Measurements from ENCODE around the gene NMNAT3. TPM values are rescaled to one million over a fixed set of nuclear protein-coding genes. Genes with fewer than 3 reads are reported as not detected.

NMNAT3 gene
- total RNA-seq, 2 donors from 2014 or later: 3.0 to 14.1 TPM

GRCh38 chr3:139715166-139715565 is 37.4 kb upstream of the NMNAT3 start:
- Histone ChIP-seq H3K4me3 (no peak overlapping the region), H3K27ac (no peak overlapping the region), H3K36me3 (no peaks in the 10 kb centered on the region), H3K9me3 (no peaks in the 10 kb centered on the region), H3K4me1 (ENCODE audit: control insufficient read depth in 1 of 2, low read depth in 2 of 2) (no peaks in the 10 kb centered on the region), H3K27me3 (replicated peaks; ENCODE audit: insufficient read depth) (no peaks in the 10 kb centered on the region)
- ATAC-seq (ENCODE audit: insufficient number of reproducible peaks, low FRiP score, low read depth): no peak
- no peak for TF ChIP-seq CTCF (IDR thresholded peaks at IDR 0.05)
- no peak for DNase-seq (ENCODE audit: low spot score)

DNA sequence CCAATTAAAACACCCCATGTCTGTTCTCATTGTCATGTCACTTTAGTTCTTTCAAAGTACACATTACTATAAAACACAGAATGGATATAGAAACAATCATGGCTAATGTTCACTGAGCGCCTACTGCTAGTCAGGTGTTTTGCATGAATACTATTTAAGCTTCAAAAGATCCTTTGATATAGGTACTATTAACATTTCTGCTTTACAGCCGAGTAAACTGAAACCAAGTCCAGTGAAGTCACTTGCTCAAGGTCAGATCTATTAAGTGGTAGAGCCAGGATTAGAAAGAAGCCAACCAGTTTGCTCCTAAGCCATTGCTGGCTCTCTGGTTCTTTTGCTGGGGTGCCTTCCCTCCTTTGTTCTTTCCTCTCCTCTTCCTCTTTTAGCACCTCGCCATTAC is 32.4 kb upstream of the NMNAT3 start:
- DNase-seq (ENCODE audit: low spot score) (no peak), ATAC-seq (ENCODE audit: insufficient number of reproducible peaks, low FRiP score, low read depth) (no peak)
- Histone ChIP-seq H3K27ac (no peak overlapping the region), H3K9me3 (no peaks in the 10 kb centered on the region), H3K4me3 (no peak overlapping the region), H3K36me3 (no peaks in the 10 kb centered on the region), H3K27me3 (replicated peaks; ENCODE audit: insufficient read depth) (no peaks in the 10 kb centered on the region), H3K4me1 (ENCODE audit: control insufficient read depth in 1 of 2, low read depth in 2 of 2) (no peaks in the 10 kb centered on the region)
- TF ChIP-seq CTCF (IDR thresholded peaks at IDR 0.05): no peak

- Histone ChIP-seq H3K36me3 (no peaks in the 10 kb centered on the region), H3K27me3 (replicated peaks; ENCODE audit: insufficient read depth) (no peaks in the 10 kb centered on the region), H3K4me1 (ENCODE audit: control insufficient read depth in 1 of 2, low read depth in 2 of 2) (no peaks in the 10 kb centered on the region), H3K9me3 (no peaks in the 10 kb centered on the region), H3K27ac (no peak overlapping the region), H3K4me3 (no peak overlapping the region)
- TF ChIP-seq CTCF (IDR thresholded peaks at IDR 0.05): no peak
- no peak for DNase-seq (ENCODE audit: low spot score)
- ATAC-seq (ENCODE audit: insufficient number of reproducible peaks, low FRiP score, low read depth): no peak
Measured at GRCh38 chr3:139705631-139706030, 27.9 kb upstream of the NMNAT3 start.

GRCh38 chr3:139696314-139696604 is 18.5 kb upstream of the NMNAT3 start:
- Histone ChIP-seq H3K9me3 (no peaks in the 10 kb centered on the region), H3K27me3 (replicated peaks; ENCODE audit: insufficient read depth) (no peaks in the 10 kb centered on the region), H3K27ac (no peak overlapping the region), H3K36me3 (no peaks in the 10 kb centered on the region), H3K4me3 (no peak overlapping the region), H3K4me1 (ENCODE audit: control insufficient read depth in 1 of 2, low read depth in 2 of 2) (no peaks in the 10 kb centered on the region)
- DNase-seq (ENCODE audit: low spot score) (no peak), ATAC-seq (ENCODE audit: insufficient number of reproducible peaks, low FRiP score, low read depth) (no peak)
- TF ChIP-seq CTCF (IDR thresholded peaks at IDR 0.05): no peak

- no peak for TF ChIP-seq CTCF (IDR thresholded peaks at IDR 0.05)
Measured at GRCh38 chr3:139695426-139696313, 17.9 kb upstream of the NMNAT3 start.

More at GRCh38 chr3:139695426-139696313, 17.9 kb upstream of the NMNAT3 start:
- DNase-seq (ENCODE audit: low spot score) (no peak), ATAC-seq (ENCODE audit: insufficient number of reproducible peaks, low FRiP score, low read depth) (no peak)
- no peaks in the 10 kb centered on the region for H3K4me1 ChIP-seq (ENCODE audit: control insufficient read depth in 1 of 2, low read depth in 2 of 2)
- no peak overlapping the region for H3K27ac ChIP-seq
- H3K4me3 ChIP-seq: no peak overlapping the region
- no peaks in the 10 kb centered on the region for H3K9me3 ChIP-seq
- H3K36me3 ChIP-seq: no peaks in the 10 kb centered on the region
- H3K27me3 ChIP-seq (replicated peaks; ENCODE audit: insufficient read depth): no peaks in the 10 kb centered on the region

All from thoracic aorta (tissue), 2 donors.